A673 (cell line): ENCODE data around the gene DMD. TPM values are rescaled to one million over a fixed set of nuclear protein-coding genes. Genes with fewer than 3 reads are reported as not detected.

Experiments
- BruUV-seq: library from RNA; stranded (reverse); fragments of 400-500 nt; replicated peaks from 2 replicates; lab custom pipeline; 2021; lab: Mats Ljungman, UMichigan
- CTCF ChIA-PET: fragments of 300-600 bp; sonication (Branson Sonifier 250); formaldehyde crosslinking; loops from one replicate; lab custom pipeline; 2022; ENCODE audit warnings: antibody characterized with exemption; lab: Charles Lee
- POLR2A ChIA-PET: fragments of 300-600 bp; sonication (Branson Sonifier 250); formaldehyde crosslinking; loops from one replicate; lab custom pipeline; 2022; ENCODE audit warnings: antibody characterized with exemption; ENCODE audit not compliant: low non-redundant PET; lab: Charles Lee
- DNase-seq: peaks from one replicate; pipeline ENCODE4 v3.0.0-alpha.2; 2015; ENCODE audit warnings: low spot score
- H3K27ac ChIP-seq: fragments of 200-600 bp; sonication (generic); 2 replicates; pipeline ENCODE4 v1.5.1; 2016; ENCODE audit warnings: mixed run types, low read depth, mild to moderate bottlenecking, mixed read lengths, antibody characterized with exemption, low read length; ENCODE audit not compliant: poor library complexity, severe bottlenecking
- H3K27me3 ChIP-seq: fragments of 200-600 bp; sonication (generic); replicated peaks from 2 replicates; pipeline ENCODE4 v1.6.1; 2017; ENCODE audit warnings: mixed run types, low read depth, mild to moderate bottlenecking, mixed read lengths, antibody characterized with exemption, low read length; ENCODE audit not compliant: insufficient read depth, poor library complexity
- H3K36me3 ChIP-seq: fragments of 200-600 bp; sonication (generic); 2 replicates; pipeline ENCODE4 v1.6.1; 2016; ENCODE audit warnings: mixed run types, mild to moderate bottlenecking, mixed read lengths, antibody characterized with exemption, low read length; ENCODE audit not compliant: insufficient read depth, poor library complexity, severe bottlenecking
- H3K4me1 ChIP-seq: fragments of 200-600 bp; sonication (generic); 2 replicates; pipeline ENCODE4 v1.6.1; 2017; ENCODE audit warnings: mixed run types, mild to moderate bottlenecking, mixed read lengths, antibody characterized with exemption, low read length; ENCODE audit not compliant: insufficient read depth, poor library complexity, severe bottlenecking
- H3K4me3 ChIP-seq: fragments of 200-600 bp; sonication (generic); 2 replicates; pipeline ENCODE4 v1.5.1; 2016; ENCODE audit warnings: low read depth, mixed run types, mild to moderate bottlenecking, mixed read lengths, low read length; ENCODE audit not compliant: poor library complexity, severe bottlenecking
- H3K9me3 ChIP-seq: fragments of 200-600 bp; sonication (generic); 2 replicates; pipeline ENCODE4 v1.6.1; 2016; ENCODE audit warnings: mixed run types, low read depth, mild to moderate bottlenecking, mixed read lengths, antibody characterized with exemption, low read length; ENCODE audit not compliant: poor library complexity, severe bottlenecking
- CTCF ChIP-seq: fragments of 300-800, 200-600 bp; sonication (generic); conservative IDR thresholded peaks from 2 replicates; pipeline ENCODE4 v1.5.1; 2017; ENCODE audit warnings: low read depth, mild to moderate bottlenecking, antibody characterized with exemption, low read length, moderate library complexity, mixed read lengths
- EZH2 ChIP-seq: fragments of 200-600 bp; sonication (generic); IDR thresholded peaks from 2 replicates; pipeline ENCODE4 v1.6.1; 2017; ENCODE audit warnings: borderline replicate concordance, low read depth, mild to moderate bottlenecking, mixed read lengths, antibody characterized with exemption, low read length; ENCODE audit not compliant: poor library complexity, severe bottlenecking
- intact Hi-C: fragments of 100-400 bp; cut with micrococcal nuclease; formaldehyde crosslinking; loops from one replicate; pipeline ENCODE4 v1.10.0; 2022; ENCODE audit not compliant: unreplicated experiment
- total RNA-seq: library from RNA; stranded (reverse); gene quantifications from 2 replicates; pipeline ENCODE4 v1.2.3, GENCODE V29; 2021

The DMD gene
- total RNA-seq, 1 experiment from 2014 or later, result 5.4 TPM

GRCh38 chrX:32868524-32868895 lies 342.8 kb downstream of the DMD start:
- no peaks in the 10 kb centered on the region for H3K9me3 ChIP-seq
- no peaks in the 10 kb centered on the region for H3K27me3 ChIP-seq
- no peak for DNase-seq
- no peaks in the 10 kb centered on the region for H3K4me1 ChIP-seq
- no peak for TF ChIP-seq CTCF
- no peak for TF ChIP-seq EZH2
- no TSS peak for BruUV-seq
- ChIA-PET CTCF (no interaction called here), POLR2A (no interaction called here)
- no peak overlapping the region for H3K27ac ChIP-seq
- no peak overlapping the region for H3K4me3 ChIP-seq
- intact Hi-C loops, result no loop called here
- H3K36me3 ChIP-seq, result no peaks in the 10 kb centered on the region

GRCh38 chrX:32867781-32868523 lies 343.4 kb downstream of the DMD start:
- Histone ChIP-seq H3K27ac (no peak overlapping the region), H3K27me3 (no peaks in the 10 kb centered on the region), H3K36me3 (no peaks in the 10 kb centered on the region), H3K9me3 (no peaks in the 10 kb centered on the region), H3K4me3 (no peak overlapping the region), H3K4me1 (no peaks in the 10 kb centered on the region)
- CTCF ChIA-PET, result no interaction called here
- POLR2A ChIA-PET, result no interaction called here
- no TSS peak for BruUV-seq
- intact Hi-C loops, result no loop called here
- TF ChIP-seq EZH2 (no peak), CTCF (no peak)
- DNase-seq, result no peak

GRCh38 chrX:32852203-32852602 lies 359.1 kb downstream of the DMD start:
- TF ChIP-seq EZH2 (no peak), CTCF (no peak)
- Histone ChIP-seq H3K27me3 (no peaks in the 10 kb centered on the region), H3K27ac (no peak overlapping the region), H3K9me3 (no peaks in the 10 kb centered on the region), H3K4me1 (no peaks in the 10 kb centered on the region), H3K36me3 (no peaks in the 10 kb centered on the region), H3K4me3 (no peak overlapping the region)
- DNase-seq, result no peak
- no TSS peak for BruUV-seq
- POLR2A ChIA-PET, result no interaction called here
- intact Hi-C loops, result no loop called here
- CTCF ChIA-PET, result no interaction called here
